K562 (cell line): Measurements from ENCODE around the gene AKAP12. TPM values are rescaled to one million over a fixed set of nuclear protein-coding genes. Genes with fewer than 3 reads are reported as not detected.

Experiments
- ARNT ChIP-seq, 2 experiments: fragments of 450-650 bp; IDR thresholded peaks; 2 replicates each; pipeline ENCODE4 v1.6.1; 2016; ENCODE audit warnings: mild to moderate bottlenecking in 1 of 2
- CREB3 ChIP-seq: fragments of 450-650 bp; conservative IDR thresholded peaks from 2 replicates; pipeline ENCODE4 v1.6.1; 2016; ENCODE audit warnings: missing genetic modification characterization, low read depth, mild to moderate bottlenecking, missing compliant biosample characterization, moderate library complexity
- EZH2 ChIP-seq: IDR thresholded peaks from 2 replicates; pipeline ENCODE4 v1.6.1; 2012; ENCODE audit warnings: low read depth, mild to moderate bottlenecking, inconsistent platforms, low read length, borderline replicate concordance
- MBD1 ChIP-seq: fragments of 250-450 bp; sonication (Bioruptor Pico); IDR thresholded peaks from 2 replicates; pipeline ENCODE4 v1.8.0; 2022; ENCODE audit warnings: inconsistent platforms
- MLX ChIP-seq, 2 experiments: fragments of 450-650 bp in 1 of 2; sonication (generic) in 1 of 2; formaldehyde crosslinking; conservative IDR thresholded peaks; 2 replicates each; pipeline versions ENCODE4 v1.4.0 to v1.8.1; 2020 to 2022; ENCODE audit warnings: mild to moderate bottlenecking in 1 of 2, missing genetic modification reagents in 1 of 2
- MNT ChIP-seq, 2 experiments: fragments of 450-650 bp; conservative IDR thresholded peaks; 2 replicates each; pipeline ENCODE4 v1.6.1; 2017; ENCODE audit warnings: mild to moderate bottlenecking in 2 of 2, moderate library complexity in 2 of 2
- NBN ChIP-seq: fragments of 450-650 bp; IDR thresholded peaks from 2 replicates; pipeline ENCODE4 v1.6.1; 2016; ENCODE audit warnings: low read depth, mild to moderate bottlenecking
- RBM22 ChIP-seq: fragments of 200-400 bp; formaldehyde crosslinking; IDR thresholded peaks from 2 replicates; pipeline ENCODE4 v1.6.1; 2018; ENCODE audit warnings: low read length, low read depth; ENCODE audit not compliant: poor library complexity, severe bottlenecking
- SMARCE1 ChIP-seq: fragments of 450-650 bp; IDR thresholded peaks from 2 replicates; pipeline ENCODE4 v1.7.1; 2016; ENCODE audit warnings: mild to moderate bottlenecking
- SREBF2 ChIP-seq: sonication (generic); formaldehyde crosslinking; IDR thresholded peaks from 2 replicates; pipeline ENCODE4 v1.4.0; 2020; ENCODE audit warnings: mild to moderate bottlenecking, missing genetic modification reagents
- STAT5A ChIP-seq: IDR thresholded peaks from 2 replicates; pipeline ENCODE4 v1.6.1; 2012; ENCODE audit warnings: low read length, inconsistent platforms, borderline replicate concordance
- TAF1 ChIP-seq: IDR thresholded peaks from 2 replicates; pipeline ENCODE4 v1.6.1; 2011; ENCODE audit warnings: mild to moderate bottlenecking, low read length, moderate library complexity; ENCODE audit not compliant: insufficient read depth, control insufficient read depth, severe bottlenecking; ENCODE audit errors: extremely low read depth
- USF1 ChIP-seq: sonication (generic); formaldehyde crosslinking; IDR thresholded peaks from 2 replicates; pipeline ENCODE4 v1.9.0; 2022; ENCODE audit warnings: mild to moderate bottlenecking, missing genetic modification reagents
- VEZF1 ChIP-seq: fragments of 200-800 bp; sonication (Bioruptor generic); IDR thresholded peaks from 2 replicates; pipeline ENCODE4 v1.6.1; 2017; ENCODE audit warnings: missing genetic modification characterization, missing compliant biosample characterization
- ZBED1 ChIP-seq: IDR thresholded peaks from 2 replicates; pipeline ENCODE4 v1.6.1; 2014
- ZKSCAN1 ChIP-seq: fragments of 150-350 bp; IDR thresholded peaks from 2 replicates; pipeline ENCODE4 v1.6.1; 2016; ENCODE audit warnings: low read depth, low read length
- ZNF12 ChIP-seq: sonication (generic); formaldehyde crosslinking; IDR thresholded peaks from 2 replicates; pipeline ENCODE4 v1.4.0; 2020; ENCODE audit warnings: mild to moderate bottlenecking, missing genetic modification reagents
- ZNF133 ChIP-seq: fragments of 250-450 bp; sonication (Bioruptor Pico); IDR thresholded peaks from 2 replicates; pipeline ENCODE4 v1.4.0; 2020; ENCODE audit warnings: mild to moderate bottlenecking
- ZNF146 ChIP-seq: IDR thresholded peaks from one replicate; pipeline ENCODE4 v1.6.1; 2018; ENCODE audit warnings: missing compliant biosample characterization; ENCODE audit not compliant: unreplicated experiment
- ZNF253 ChIP-seq: fragments of 250-450 bp; sonication (Bioruptor Pico); conservative IDR thresholded peaks from 2 replicates; pipeline ENCODE4 v1.6.1; 2021; ENCODE audit warnings: mild to moderate bottlenecking
- polyA plus RNA-seq, 8 experiments: library from polyadenylated mRNA; depleted of rRNA in 4 of 8; stranded (reverse) in 5 of 8; unstranded in 3 of 8; fragments of >200 nt; fragmentation: Nextera tagmentation in 2 of 8; fragmentation: Illumina TruSeq in 1 of 8; extraction: Ambion mirVana in 2 of 8; extraction: Trizol in 1 of 8; gene quantifications; 2 replicates each; pipeline versions ENCODE4 v1.2.1 to v1.2.3, GENCODE V29; 2011 to 2014; ENCODE audit warnings: inconsistent platforms in 1 of 8, missing spikeins in 1 of 8
- total RNA-seq, 7 experiments: library from RNA; depleted of rRNA in 6 of 7; stranded (reverse); fragments of >200 nt in 6 of 7; fragmentation: Illumina TruSeq in 2 of 7; extraction: Trizol in 2 of 7; gene quantifications; 2 replicates each; pipeline versions ENCODE4 v1.2.1 to v1.2.3, GENCODE V29; 2011 to 2021; ENCODE audit warnings: low replicate concordance in 1 of 7

AKAP12 gene
- total and polyA plus RNA-seq, 9 of the 15 experiments (the other 6 are each of a cell fraction or from before 2014, with no cell fraction given) = 0.08 to 2.0 (median 0.62) TPM

GRCh38 chr6:151229401-151230276, 10.1 kb upstream of the AKAP12 start (continued):
- no peak for TF ChIP-seq MBD1 (CRISPR knock-in tag)
- no peak; the same call in none of the 2 replicates for TF ChIP-seq NBN
- no peak for TF ChIP-seq RBM22
- TF ChIP-seq ZNF146 (CRISPR knock-in tag) = no peak
- TF ChIP-seq VEZF1 (CRISPR knock-in tag) = peak; percentile 60
- TF ChIP-seq ZKSCAN1 = no peak
- TF ChIP-seq ZNF12 (CRISPR knock-in tag) = no peak
- TF ChIP-seq MLX (CRISPR knock-in tag; conservative IDR thresholded peaks at IDR 0.05) = no peak
- TF ChIP-seq MNT (conservative IDR thresholded peaks at IDR 0.05) = peak; percentile 58 to 75; a peak in 3 of 4 replicates
- TF ChIP-seq ZNF133 = no peak
- TF ChIP-seq ZNF253 = no peak
- no peak for TF ChIP-seq ZBED1
- TF ChIP-seq CREB3 = no peak
- peak; percentile 64 for TF ChIP-seq SMARCE1
- no peak for TF ChIP-seq SREBF2 (CRISPR knock-in tag)
- TF ChIP-seq ARNT (IDR thresholded peaks at IDR 0.05) = peak; percentile 52 to 58; a peak in 2 of 4 replicates
- peak; percentile 39 for TF ChIP-seq TAF1
- TF ChIP-seq USF1 = no peak
- TF ChIP-seq STAT5A = peak; percentile 100
- TF ChIP-seq EZH2 = no peak
